ENCODE data around the gene HOXD8.

Gene HOXD8

DNA sequence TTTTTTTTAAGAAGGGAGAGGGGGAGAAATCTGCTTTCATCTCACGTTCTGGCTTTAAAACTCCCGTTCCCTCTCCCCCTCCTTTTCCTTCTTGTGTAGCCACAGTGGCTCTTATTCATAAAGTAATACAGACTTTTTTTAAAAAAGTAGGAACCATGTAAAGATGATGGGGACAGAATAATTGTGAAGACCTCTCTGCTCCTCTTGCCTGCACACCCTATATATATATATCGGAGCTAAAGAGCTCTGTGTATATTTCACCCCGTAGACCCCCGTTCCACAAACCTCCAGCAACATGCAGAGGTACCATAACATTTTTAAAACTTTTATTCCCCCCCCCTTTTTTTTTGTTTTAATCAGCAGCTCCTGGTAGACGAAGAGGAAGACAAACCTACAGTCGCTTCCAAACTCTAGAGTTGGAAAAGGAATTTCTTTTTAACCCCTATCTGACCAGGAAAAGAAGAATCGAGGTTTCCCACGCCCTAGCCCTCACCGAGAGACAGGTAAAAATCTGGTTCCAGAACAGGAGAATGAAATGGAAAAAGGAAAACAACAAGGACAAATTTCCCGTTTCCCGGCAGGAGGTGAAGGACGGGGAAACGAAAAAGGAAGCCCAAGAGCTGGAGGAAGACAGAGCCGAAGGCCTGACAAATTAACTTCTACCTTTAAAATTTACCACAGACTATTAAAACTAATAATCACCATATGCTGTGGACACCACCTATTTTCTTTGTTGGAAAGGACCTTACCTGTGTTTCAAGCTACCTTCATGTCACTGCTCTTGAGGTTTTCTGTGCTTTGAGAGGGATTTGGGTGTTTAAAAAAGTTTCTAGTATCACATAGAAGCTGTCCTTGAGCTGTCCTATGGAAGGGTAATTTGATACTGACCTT is 1.7 kb downstream of the HOXD8 start:
- DNase-seq: no peak

DNA sequence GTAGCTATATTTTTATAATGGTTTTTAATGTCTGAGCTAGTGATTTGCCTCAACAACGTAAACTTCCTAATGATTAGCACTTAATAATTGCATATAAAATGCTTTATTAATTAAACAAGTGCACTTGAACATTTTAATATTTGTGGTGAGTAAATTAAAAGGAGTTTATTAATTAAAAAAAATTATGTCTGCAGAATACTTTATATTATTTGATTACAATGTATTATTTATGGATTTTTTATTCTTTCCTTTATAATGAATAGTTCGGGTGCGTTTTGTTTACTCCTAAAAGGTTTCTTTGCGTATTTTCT is 2.3 kb downstream of the HOXD8 start:
- DNase-seq: no peak

DNA sequence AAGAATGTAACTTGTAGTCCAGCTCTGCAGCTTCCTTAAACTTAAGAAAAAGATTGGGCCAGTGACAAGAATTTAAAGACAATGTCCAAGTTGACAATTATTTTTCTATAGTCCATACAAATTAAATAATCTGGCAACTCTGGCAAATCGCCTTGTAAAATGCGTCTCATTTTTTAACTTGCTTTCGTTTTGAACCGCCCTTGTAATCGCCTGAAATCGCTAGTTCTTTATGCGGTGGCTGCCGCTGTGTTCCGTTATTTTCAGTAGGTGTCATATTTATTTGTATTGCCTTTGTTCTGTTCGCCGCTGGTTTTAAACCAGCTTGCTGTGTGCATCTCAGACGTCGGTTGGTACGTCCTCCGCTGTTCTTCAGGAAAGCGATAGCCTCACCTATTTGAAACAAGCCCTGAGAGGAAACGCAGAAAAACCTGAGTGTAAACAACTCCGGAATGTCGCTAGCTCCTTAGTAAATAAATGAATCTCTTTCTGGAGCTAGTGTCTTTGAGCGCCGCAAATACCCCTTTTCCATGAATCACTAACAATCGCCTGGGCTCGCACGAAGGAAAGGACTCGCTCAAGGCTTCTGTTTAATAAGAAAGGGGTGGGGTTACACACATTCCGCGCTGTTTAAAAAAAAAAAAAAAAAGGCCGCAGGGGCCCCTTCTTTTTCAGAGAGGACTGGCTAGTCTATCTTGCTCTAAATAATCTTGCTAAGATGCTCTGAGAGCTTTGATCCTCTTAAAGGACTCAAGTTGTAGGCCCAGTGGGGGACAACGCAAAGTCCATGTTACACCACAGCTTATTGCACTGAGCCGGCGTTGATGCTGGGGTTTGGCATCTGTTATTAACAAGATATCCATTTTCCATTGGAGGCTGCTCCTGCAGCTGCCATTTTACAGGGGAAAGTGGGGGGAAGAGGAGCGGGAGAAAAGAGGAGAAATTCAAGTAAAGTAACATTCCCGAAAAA is 3.0 kb downstream of the HOXD8 start:
- DNase-seq: no peak

- DNase-seq: no peak
These were observed 3.9 kb downstream of the HOXD8 start for GRCh38 chr2:176133389-176133788.

GRCh38 chr2:176134035-176134434 is 4.5 kb downstream of the HOXD8 start:
- DNase-seq: no peak

DNA sequence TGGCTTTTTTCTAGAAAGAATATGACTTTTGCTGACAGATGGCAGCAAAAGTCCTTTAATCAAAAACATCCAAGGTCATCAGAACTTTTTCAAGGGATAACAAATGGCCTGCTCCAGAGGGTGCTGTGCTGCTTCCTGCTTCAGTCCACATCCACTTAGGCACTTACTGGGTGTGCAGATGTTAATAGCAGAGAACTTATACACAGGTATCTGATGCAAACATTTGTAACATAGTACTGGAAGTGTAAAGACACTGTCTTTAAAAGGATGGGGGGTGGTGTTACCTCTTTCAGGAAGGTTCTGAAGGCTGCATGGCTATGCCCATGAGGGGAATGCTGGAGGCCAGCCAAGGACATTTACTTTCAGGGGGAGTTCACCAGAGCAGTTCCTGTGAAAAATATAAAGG is 5.5 kb downstream of the HOXD8 start:
- no peak for DNase-seq

DNA sequence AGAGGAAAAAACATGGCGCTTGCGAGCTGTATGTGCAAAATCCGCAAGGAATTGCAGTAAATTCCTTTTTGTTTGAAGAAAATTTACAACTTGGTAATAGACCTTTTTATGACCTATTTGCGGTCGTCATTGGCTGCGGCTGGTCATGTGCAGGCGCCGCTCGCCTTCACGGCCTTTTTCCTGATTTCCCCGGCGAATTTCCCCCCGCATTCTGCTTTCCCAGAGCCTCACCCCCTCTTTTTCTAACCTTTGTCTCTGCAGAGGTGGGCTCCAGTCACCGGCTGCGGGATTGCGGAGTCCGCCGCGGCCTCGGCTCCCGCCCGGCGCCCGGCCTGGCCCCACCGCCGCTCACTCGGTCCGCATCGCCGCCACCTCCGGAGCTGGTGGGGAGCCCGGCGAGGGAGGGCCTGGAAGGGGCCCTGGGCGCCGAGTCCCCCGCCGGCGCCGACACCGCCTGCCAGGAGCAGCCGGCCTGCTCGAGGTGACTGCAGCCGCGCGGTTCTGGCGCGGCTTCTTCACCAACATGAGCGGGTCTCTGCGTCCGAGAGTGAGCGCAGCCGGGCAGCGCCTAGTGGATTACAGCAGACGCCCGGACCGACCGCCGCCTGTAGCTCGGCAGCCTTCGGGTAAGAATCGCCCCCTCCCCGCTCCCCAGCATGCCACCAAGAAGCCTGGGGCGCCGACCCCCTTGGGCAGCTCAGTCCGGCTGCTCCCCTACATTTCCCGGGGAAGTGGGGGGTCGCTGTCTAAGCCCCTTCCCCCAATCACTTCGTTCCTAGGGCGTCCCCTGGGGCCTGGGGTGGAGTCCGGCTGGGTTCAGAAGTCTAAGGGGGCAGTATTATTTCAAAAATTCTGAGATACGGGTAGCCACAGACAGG is 7.1 kb downstream of the HOXD8 start:
- no peak for DNase-seq

DNA sequence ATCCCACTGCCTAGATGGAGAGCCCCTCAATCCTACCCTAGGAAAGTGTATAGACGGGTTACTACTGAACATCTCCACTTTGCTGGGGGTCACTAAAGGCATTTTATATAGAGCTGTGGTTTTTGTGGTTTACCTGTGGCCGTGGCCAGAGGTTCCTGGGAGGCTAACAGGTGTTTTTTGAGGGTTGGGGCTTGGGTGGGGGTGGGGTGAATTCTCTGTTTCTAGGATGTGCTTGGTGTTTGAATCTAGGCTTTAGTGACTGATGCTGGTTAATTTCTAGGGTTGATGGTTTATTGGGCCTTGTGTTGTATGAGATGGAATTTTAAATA is 7.7 kb downstream of the HOXD8 start:
- no peak for DNase-seq

DNA sequence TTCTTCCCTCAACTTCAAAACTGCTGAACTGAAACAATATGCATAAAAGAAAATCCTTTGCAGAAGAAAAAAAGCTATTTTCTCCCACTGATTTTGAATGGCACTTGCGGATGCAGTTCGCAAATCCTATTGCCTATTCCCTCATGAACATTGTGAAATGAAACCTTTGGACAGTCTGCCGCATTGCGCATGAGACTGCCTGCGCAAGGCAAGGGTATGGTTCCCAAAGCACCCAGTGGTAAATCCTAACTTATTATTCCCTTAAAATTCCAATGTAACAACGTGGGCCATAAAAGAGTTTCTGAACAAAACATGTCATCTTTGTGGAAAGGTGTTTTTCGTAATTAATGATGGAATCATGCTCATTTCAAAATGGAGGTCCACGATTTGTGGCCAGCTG is 8.4 kb downstream of the HOXD8 start:
- no peak for DNase-seq

DNA sequence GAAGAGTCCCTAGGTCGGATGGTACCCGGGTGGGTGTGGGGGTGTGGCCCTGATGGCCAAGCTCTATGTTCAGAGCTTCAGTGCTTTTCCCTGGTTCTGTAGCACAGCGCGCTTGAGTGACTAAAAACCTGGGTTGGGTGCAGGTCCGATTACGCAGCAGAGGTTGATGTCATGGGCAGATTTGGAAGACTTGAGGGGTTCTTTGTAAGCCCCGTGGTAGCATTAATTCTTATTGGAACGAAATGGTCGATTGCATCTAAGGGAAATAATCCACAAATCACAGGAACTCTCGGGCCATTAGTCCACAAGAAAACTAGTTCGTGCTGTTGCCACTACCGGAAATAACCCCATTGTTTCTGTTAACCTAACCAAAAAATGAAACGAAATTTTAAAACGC is 9.0 kb downstream of the HOXD8 start:
- DNase-seq: no peak

- DNase-seq: no peak
These were observed 9.6 kb downstream of the HOXD8 start for GRCh38 chr2:176138923-176139660.

- DNase-seq: no peak
These were observed 10.4 kb downstream of the HOXD8 start for GRCh38 chr2:176139661-176140512.

DNA sequence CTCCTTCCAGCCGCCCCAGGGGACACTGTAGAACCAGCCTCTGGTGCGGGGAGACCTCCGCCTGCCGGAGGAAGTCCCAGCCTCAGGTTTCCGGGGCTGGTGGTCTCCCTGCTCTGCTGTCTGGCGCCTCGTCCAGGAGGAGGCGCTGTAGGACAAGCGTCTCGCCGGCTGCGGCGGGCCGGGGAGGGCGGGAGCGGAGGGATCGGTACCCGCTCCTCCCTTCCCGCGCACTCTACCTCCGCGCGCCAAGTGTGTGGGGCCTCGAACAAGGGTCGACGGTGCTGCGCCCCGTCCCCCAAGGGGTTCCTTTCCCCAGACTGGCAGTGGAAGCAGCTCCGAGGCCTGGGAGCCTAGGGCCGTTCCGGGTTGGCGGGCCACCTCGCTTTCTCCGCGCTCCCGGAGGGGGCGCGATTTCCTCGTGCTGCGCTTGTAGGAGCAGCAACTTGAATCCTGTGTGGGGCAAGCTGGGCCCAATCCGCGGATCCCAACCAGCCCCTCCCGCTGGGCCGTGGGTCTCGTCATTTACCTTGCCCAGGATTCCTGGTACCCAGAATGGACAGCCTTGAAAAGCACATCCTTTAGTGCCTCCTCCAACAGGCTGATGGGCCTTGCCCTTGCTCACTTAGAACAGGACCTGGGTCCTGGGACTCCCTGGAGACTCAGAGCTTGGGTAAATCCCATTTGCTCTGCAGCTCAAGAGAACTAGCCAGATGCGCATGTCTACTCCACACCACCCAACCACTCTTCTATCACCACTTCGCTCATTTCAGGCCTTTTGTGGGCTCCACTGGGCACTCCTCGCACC is 11.2 kb downstream of the HOXD8 start:
- DNase-seq: peak; percentile 37 to 40

DNA sequence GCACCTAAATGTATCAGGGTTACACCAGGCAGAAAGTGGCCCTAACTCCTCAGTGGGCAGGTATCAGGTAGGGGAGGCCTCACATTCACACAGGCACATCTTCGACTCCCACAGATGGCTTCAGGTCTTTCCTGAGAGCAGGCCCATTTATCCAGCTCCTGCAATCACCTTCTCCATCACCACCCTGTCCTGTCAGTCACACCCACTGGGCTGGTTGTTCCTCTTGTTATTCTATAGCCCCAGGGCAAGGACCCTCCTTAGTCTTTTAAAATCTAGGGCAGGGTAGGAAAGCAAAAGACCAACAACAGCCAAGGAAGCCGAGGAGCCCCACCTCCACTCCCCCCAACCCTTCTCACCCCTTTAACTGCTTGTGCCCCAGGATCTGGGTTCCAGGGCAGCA is 12.8 kb downstream of the HOXD8 start:
- DNase-seq: no peak

DNA sequence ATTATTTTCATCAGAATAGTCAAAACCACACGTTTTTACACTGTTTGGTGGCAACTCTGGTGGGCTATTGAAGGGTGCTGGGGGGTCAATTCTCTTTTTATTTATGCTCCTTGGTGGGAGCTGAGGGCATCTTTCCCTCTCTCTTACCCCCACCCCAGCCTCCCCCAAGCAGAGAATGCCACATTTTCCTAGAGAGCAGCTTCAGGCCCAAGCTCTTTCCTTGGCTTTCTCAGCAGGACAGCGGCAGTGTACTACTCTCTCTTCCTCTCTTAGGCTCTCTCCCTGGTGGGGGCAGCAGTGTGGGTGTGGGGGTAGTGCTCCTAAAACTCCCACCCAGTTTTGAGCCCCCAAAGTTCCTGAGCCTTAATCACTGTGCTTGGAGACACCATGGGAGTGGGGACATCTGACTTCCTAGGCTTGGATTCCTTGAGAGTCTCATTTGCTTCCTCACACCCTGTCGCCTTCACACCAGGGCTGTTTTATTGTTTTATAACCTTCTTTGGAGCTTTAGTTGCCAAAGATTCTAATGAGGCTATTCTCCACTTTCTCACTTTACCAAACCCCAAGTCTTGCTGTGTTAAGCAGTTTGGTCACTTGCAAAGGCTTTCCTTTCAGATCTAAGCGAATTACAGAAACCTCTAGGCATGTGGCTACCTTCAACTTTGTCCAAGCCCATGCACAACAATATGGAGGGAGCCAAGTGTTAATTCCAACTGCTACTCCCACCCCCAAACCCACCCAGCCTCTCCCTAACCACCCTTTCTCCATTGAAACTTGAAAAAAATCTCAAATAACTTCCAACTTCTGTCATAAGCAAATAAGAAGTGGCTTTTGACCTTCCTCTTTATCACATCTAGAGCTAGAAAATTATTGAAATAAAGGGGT is 15.8 kb downstream of the HOXD8 start:
- DNase-seq: no peak

DNA sequence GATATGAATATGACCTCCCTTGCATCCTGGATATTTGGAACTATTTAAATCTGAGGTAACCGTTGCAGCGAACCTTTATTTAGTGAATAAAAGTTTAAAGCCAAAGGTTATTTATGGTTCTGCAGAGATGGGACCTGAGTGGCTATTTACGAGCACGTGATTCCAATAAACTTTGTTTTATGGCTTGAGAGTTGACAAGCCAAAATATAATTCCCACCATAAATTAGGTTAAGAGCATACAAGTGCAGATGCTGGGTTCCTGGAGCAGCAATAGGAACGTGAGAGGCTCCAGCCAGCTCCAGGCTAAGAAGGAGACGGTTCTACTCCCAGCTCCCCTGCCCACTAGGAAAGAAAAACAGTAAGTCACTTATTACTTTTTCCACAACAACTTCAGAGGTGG is 16.6 kb downstream of the HOXD8 start:
- DNase-seq: no peak

GRCh38 chr2:176146645-176147044 is 17.1 kb downstream of the HOXD8 start:
- no peak for DNase-seq

DNA sequence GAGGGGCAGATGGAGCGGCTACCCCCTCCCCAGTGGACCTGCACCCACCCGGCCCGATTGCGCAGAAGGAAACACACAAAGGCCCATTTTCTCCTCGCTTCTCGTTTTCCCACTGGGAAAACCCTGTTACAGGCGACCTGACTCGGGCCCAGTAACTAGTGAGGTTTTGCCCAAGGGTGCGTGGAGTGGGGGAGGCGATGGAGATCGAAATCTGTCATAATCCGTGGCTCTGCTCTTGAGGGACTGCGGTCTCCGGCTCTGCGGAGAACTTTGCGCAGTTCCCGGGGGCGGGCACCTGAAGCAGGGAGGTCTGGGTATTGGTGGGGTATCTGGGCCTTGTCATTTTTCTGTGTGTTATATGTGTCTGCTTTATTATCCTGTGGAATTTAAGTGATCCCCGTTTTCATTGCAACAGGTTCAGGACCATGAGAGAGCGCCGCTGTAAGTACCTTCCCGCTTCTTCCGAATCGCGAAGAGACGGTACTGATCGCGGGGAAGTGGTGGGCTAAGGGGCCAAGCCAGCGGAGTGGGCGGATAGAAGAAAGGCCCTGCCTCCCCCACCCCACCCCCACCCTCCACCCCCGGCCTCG is 17.8 kb downstream of the HOXD8 start:
- DNase-seq: no peak
